ENCODE results near the gene JUND.

GRCh38 chr19:18273561-18274218, 7.7 kb downstream of the JUND start:
- TF ChIP-seq, protein P1, sequence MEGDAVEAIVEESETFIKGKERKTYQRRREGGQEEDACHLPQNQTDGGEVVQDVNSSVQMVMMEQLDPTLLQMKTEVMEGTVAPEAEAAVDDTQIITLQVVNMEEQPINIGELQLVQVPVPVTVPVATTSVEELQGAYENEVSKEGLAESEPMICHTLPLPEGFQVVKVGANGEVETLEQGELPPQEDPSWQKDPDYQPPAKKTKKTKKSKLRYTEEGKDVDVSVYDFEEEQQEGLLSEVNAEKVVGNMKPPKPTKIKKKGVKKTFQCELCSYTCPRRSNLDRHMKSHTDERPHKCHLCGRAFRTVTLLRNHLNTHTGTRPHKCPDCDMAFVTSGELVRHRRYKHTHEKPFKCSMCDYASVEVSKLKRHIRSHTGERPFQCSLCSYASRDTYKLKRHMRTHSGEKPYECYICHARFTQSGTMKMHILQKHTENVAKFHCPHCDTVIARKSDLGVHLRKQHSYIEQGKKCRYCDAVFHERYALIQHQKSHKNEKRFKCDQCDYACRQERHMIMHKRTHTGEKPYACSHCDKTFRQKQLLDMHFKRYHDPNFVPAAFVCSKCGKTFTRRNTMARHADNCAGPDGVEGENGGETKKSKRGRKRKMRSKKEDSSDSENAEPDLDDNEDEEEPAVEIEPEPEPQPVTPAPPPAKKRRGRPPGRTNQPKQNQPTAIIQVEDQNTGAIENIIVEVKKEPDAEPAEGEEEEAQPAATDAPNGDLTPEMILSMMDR (IDR thresholded peaks at IDR 0.05), result no peak
- TF ChIP-seq POLR2A (IDR thresholded peaks at IDR 0.05), result no peak

Data from prostate gland (tissue), 2 donors.